G401 (cell line): Measurements from ENCODE around the gene HDAC7. TPM values are rescaled to one million over a fixed set of nuclear protein-coding genes. Genes with fewer than 3 reads are reported as not detected.

Experiments
- DNase-seq: peaks from one replicate; pipeline ENCODE4 v3.0.0-alpha.2; 2015; ENCODE audit warnings: low spot score
- in situ Hi-C: cut with HindIII; loops from 2 replicates; pipeline ENCODE4 v1.10.0; 2016; ENCODE audit warnings: low sequenced_read_pairs, mixed read lengths
- total RNA-seq: library from RNA; depleted of rRNA; stranded (reverse); fragments of >200 nt; shearing (Covaris generic); gene quantifications from 2 replicates; pipeline ENCODE4 v1.2.3, GENCODE V29; 2014

HDAC7 gene
- total RNA-seq, 1 experiment from 2014 or later = 46.8 TPM

DNA sequence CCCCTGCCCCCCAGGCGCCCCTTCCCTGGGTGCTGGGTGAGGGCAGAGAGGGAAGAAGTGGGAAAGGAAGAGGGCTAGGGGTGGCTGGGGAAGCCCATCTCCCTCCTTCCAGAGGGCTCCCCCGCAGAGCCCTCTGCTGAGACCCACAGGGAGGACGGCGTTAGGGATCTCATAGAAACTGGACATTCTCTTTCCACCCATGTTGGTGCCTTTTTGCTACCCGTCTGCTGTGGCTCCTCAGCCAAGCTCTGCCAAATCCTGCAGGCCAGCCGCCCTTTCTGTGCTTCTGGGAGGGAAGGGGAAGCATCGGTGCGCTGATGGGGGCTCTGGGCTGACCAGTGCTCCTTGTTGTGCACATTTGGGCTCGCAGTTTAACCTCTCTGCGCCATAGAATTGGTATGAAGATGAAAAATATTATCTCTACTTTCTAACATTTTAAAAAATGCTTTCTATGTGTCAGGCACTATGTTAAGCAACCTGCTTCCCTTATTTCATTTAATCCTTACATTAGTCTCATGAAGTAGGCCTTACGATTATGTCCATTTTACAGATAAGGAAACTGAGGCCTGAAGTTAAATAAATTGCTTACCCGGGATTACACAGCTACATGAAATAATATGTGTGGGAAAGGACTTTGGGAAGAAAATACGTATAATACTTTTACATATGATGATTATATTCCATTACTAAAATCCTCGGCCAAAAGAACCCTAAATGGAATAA lies 45.7 kb downstream of the HDAC7 start:
- peak; percentile 46 for DNase-seq
- in situ Hi-C loops = no loop called here

DNA sequence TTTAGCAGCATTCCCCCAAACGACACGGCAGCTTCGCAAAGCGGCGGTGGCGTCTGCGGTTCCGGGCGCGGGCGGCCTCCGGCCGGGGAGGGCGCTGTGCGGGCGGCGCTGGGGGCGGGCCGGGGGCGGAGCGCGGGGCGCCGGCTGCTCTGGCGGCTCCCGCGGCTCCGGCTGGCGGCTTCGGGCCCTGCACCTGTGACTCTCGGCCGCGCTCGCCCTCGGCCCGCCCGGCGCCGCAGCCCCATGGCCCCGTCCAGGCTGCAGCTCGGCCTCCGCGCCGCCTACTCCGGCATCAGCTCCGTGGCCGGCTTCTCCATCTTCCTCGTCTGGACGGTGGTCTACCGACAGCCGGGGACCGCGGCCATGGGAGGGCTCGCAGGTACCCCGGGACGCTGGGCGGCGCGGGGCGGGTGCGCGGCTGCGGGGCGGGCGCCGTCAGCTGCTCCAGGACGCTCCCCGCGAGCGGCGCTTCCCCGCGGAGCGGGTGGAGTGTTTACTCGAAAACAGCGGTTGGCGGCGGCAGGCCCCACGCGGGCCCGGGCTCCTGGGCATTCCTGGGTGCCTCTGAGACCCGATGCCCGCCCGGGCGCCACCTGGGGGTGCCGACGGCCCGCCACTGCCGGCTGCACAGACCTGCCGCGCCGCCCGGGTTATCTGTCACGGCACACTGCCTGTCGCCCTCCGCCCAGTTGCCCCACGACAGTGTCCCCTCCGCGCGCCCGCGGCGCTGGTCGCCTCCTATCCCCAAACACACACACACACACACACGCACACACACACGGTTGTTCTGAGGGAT lies 46.4 kb downstream of the HDAC7 start, which contains the start of gene SLC48A1:
TSS of gene SLC48A1 (plus strand) at position 177 of the 796 bp plus-strand sequence. CDS start at position 244, 67 bp downstream.
- in situ Hi-C loops = no loop called here
- peak; percentile 76 for DNase-seq

DNA sequence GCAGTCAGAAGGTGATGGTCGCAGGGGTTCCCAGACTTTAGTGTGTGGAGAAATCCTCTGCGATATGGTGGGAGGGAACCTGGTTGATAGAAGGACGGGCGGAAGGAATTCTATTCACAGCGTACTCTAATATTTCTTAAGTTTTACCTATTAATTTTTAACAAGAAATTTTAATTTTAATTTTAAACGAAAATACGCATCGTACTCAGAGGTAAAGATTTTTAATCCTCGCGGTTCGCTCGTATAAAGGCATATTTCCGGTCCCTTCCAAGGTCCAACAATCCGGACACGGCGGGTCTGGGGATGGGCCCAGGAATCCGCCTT lies 47.0 kb downstream of the HDAC7 start:
- in situ Hi-C loops = no loop called here
- DNase-seq = no peak

DNA sequence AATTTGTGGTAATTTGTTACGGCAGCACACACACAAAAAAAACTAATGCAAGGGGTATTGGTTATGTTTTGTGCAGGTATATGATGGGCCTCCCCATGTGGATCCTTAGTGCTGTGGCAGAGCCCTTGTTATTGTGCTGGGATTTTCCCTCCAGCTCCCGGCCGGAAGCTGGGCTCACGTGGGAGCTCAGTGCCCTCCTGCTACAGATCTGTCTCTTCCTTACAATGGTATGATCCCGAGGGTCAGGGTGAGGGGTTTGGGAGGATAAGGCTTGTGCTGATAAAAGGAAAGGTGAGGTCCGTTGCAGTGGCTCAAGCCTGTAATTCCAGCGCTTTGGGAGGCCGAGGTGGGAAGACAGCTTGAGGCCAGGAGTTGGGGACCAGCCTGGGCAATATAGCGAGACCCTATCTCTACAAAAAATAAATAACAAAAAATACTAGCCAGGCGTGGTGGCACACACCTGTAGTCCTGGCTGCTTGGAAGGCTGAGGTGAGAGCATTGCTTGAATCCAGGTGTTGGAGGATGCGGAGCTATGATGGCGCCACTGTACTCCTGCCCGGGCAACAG lies 47.5 kb downstream of the HDAC7 start:
- in situ Hi-C loops = no loop called here
- DNase-seq = no peak

DNA sequence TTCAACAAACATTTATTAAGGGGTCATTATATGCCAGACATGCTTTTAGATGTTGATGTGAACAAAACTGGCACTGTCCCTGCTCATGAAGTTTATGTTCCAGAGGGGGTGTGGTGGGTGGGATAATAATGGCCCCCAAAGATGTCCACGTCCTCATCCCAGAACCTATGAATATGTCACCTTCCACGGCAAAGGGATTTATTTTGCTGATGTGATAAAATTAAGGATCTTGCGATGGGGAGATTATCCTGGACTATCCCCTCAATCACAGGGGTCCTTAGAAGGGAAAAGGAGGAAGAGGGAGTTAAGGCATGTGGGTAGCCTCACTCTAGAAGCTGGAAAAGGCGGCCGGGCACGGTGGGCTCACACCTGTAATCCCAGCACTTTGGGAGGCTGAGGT lies 48.4 kb downstream of the HDAC7 start:
- no peak for DNase-seq
- in situ Hi-C loops = no loop called here

DNA sequence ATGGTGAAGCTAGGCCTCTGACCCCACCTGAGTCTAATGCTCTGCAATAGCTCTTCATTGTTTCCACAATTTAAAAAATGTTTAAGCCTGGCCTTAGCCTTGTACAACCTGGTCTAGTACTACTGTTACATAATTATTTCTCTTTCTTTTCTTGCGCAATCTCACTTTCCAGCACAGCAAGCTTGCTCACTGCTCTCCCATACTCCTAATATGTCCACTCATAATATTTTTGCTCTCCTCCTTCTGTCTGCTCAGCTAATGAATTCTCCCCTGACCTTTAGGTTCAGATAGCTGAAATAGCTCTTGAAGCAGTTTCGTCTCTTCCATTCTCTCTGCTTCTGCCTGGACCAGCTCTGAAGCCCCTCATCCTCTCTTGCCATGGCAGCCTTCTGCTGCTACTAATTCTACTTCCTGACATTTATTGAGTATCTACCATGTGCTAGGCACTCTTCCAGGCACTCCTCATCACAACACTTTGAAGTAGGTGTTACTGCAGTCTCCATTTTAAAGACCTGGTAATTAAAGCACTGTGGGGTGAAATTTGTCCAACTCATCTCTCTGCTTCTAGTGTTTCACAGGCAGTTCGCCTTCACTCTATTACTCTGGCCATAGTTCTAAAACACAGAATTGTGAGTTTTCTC lies 49.5 kb downstream of the HDAC7 start:
- in situ Hi-C loops = no loop called here
- DNase-seq = no peak

DNA sequence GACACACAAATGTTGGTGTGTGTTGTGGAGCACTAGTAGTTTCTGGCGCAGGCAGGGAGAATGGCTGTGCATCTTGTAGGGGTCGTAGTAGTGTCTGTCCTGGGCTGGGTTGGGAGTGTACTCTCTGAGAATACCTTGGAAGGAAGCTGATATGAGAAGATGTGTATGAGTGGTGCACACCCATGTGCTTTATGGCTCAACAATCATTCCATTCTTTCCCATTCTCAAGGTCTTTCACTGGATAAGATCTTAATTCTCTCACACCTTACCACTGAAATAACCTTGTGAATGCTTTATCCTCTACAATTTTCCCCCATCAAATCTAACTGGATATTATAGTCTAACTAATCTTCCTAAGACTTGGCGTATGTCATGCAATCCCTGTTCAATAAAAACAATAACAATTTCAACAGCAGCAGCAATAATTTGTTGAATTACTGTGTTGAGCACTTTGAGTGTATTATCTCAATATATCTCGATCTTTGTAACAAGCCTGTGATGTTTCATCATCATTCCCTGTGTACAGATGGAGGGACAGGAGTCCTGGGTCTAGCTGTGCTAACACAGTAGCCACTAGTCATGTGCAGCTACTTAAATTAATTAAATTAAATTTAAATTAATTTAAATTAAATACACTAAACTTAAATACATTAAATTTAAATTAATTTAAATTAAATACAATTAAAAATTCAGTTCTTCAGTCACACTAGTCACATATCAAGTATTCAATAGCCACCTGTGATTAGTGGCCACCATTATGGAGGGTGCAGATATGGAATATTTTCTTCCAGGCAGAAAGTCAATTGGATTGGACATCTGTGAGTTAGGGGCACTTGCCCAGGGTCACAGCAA lies 50.2 kb downstream of the HDAC7 start:
- no peak for DNase-seq
- in situ Hi-C loops = no loop called here

DNA sequence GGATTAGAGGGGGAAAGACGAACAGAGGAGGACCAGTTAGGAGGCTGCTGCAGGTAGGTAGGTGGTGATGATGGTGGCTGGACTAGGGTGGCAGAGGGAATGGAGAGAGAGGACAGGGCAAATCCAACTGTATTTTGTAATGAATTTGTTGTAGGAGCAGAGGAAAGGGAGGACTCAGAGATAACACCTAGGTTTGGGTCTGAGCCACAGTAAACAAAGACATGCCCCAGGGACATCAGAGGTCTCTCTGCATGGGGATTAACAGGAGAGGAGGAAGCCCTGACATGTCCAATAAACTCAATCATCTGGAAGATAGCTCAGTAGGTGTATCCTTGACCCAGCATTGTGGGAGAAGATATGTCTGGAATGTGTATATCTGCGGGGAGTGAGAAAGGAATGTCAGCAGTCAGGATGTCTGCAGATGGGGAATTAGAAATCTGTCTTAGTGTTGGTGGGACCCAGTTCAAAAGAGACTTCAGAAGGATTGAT lies 51.3 kb downstream of the HDAC7 start:
- in situ Hi-C loops = no loop called here
- no peak for DNase-seq

DNA sequence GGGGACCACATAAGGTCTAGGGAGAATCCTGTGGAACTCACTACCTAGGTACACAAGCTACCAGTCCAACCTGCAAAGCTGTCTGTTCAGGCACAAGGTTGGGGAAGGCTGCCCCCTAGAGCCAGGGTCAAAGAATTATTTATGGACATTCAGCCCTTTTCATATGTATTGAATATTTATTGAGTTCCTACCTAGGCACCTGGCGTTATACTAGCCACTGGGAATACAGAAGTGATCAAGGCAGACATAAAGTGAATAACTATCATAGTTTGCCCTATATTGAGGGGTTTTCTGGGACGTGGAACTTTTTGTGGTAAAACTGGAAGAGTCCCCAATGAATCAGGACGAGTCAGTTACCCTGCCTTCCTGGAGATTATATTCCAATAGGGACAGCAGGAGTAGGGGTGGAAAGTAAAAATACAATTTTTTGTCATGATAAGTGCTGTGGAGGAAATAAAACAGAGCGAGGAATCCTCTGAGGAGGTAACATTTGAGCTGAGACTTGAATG lies 52.4 kb downstream of the HDAC7 start:
- in situ Hi-C loops = no loop called here
- DNase-seq = no peak

DNA sequence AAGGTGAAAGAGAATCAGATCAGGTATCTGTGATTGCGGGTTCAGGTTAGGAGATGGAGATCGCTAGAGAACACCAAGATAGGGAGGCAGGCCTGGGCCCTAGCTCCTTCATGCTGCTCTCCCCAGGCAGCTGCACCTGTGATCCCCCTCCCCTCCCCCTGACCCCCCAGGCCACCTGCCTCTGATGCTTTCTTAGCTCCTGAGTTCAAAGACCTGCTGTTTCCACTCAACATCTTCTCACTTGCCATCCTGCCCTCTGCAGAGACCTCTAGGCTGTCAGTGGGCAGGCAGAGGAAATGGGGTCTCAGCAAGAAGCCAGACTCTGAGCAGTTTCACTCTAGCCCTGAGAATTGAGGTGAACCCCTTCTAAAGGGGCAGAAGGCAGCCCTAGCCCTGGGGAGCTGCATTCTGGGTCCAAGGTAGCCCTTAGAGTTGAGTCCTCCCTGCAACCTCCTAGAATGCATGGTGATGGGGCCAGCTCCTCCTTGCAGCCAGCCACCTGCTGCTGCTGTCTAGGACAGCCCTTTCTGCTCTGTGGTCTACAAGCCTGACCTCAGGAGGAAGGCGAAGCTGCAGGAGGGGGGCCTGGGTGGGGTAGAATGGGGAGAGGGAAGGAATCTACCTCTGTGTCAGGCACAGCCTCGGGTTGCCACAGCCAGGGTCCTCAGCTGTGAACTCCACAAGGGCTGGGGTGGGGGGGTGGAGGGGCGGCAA lies 53.0 kb downstream of the HDAC7 start:
- in situ Hi-C loops = no loop called here
- DNase-seq = no peak

DNA sequence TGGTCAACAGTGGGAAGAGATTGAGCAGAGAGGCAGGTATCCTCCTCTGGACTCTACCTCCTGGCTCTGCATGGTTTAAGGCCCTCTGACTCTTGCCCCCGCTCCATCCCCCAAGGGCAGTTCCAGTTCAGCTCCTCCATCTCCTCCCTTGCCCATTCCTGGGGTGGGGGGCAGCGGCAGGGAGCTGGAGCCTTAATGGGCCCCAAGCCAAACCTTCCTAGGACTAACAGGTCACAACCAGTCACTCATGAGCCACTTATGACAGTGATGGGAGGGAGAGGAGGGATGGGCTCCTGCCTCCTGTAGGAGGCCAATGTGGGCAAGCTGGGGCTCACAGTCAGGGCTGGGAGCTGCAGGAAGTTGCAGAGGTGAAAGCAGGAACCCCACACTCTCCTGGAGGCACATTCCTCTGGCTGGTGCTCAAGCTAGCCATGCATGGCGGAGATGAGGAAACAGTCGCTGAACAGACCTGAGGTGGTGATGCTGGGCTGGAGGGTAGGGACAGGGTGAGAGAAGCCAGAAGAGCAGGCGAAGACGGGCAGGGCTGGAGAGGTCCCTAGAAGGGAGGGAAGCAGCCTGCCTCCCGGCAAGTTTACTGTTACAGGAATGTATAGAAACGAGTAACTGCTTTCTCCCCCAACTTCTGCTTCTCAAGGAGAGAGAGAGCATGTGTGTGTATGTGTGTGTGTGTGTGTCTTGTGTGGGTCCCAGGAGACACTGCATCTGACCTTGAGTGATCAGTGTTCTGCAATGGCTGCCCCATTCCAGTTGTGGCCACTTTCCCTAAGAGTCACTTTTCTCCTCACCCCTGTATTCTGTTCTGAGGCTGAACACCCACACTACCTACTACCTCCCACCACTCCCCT lies 56.0 kb downstream of the HDAC7 start:
- no peak for DNase-seq
- in situ Hi-C loops = no loop called here

DNA sequence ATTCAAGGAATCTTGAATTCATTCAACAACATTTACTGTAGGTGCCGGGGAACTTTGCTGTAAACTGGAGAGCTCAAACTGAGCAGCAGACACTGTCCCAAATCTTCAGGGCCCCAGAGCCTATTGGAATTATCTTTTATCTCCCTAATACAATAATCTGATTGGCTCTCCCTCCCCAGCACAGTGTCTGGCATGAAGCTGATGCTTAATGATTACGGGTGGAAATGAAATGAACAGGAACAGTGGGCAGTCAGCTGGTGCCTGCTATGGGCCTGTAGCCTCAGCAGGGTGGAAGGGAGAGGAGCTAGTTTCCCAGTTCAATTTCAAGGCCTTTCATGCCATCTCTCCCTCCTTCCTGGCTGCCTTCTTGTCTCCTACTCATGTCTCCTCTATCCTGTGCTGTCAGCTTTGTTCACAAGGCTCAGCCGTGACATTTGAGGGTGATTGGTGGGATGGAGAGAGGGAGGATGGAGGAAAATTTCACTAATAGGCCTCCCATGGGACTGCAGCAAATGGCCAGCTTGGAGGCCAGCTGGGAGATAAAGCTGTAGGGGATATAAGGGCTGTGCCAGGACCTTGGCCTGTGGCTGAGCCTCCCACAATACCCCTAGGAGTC lies 56.7 kb downstream of the HDAC7 start:
- in situ Hi-C loops = no loop called here

DNA sequence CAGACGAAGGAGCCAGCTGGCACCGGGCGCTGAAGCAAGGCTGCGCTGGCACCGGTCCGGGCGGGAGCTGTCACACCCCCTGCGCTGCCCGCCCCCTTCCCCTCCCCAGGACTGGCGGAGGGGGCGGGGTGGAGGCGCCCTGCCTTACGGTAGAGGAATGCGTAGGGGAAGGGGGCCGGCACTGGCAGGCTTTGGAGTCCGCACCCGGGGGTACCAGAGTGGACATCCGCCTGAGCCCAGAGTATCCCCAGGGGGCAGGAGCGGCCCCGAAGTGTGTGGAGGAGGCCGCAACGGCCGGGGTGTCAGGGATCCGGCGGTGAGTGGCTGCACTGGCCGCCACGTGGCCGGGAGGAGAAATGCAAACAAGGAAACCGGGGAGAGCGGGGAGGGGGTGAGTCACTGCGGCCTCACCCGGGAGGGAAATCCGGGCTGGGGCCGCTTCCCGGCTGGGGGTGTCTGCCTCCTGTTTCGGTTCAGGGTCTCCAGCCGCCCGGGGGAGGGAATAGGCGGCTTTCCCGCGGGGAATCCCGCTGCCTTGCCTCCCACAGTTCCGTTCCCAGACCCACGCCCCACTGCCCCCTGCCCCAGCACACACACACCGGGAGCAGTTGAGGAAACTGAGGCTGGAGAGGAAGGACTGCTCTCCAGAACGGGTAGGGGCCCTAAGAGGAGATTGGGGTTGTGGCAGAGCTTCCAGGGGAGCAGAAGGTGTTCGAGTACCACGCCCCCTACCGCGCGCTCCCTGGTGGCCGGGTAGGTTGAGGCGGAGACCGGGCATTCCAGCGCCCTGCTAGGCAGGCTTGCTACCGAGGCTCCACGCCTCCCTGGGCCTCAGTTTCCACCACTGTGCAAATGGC lies 60.6 kb downstream of the HDAC7 start, which contains the start of gene RAPGEF3:
TSS of gene RAPGEF3 (minus strand) at position 47 of the 857 bp plus-strand sequence. CDS start 324 bp downstream, outside the sequence.
- in situ Hi-C loops = no loop called here
- DNase-seq = peak; percentile 67

More for the DNA sequence above, 56.7 kb downstream of the HDAC7 start:
- DNase-seq = no peak

DNA sequence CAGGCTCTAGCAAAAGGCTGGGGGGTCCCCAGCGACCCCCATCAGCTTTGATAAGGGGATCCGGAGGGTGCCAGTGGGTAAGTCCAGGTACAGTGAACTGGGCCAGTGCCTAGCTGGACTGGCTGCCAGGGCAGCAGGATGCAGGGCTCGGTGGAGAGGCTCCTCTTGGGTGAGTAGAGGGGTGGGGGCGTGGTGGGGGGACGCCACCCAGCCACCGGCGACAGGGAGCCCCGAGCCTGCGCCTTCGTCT lies 61.2 kb downstream of the HDAC7 start:
- no peak for DNase-seq
- in situ Hi-C loops = no loop called here

DNA sequence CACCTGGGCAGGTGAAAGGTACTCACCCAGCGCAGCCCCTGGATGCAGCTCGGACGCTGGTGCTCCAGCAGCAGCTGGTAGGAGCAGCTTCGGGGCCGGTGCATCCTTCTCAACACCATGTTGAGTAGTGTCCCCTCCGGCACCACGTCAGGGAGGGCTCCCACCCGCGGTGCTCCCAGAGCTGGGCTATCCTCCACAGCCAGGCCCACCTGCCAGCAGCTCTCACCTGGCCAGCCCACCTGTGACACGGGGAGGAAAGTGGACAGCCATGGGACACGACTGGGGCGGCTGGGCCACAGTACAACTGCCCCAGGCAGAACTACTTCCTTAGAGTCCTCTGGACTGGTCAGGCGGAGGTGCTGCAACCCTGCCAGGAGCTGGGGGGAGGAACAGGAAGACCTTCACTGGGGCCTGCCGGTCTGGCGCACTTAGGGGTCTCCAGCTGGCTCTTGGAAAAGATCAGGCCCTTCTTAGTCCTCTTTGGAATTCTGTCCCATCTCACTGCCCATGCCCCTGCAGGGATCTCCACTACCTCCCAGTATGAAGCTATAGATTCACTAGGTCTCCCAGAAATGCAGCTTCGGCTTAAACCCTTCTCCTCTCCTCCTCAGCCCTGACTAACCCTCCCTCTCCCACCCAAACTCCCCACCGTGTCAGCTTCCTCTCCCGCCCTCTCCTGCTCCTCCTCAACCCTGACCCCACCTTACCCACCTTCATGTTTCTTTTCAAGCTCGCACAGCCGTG lies 61.7 kb downstream of the HDAC7 start:
- DNase-seq = no peak
- in situ Hi-C loops = no loop called here
